Skeletal muscle satellite cell (primary cell): ENCODE measurements around the gene UQCR10.

Experiments used
- H3K27me3 ChIP-seq: 2 replicates; pipeline ENCODE4 v1.7.0; 2013; ENCODE audit warnings: low read length; ENCODE audit not compliant: control insufficient read depth, insufficient read depth
- H3K36me3 ChIP-seq: 2 replicates; pipeline ENCODE4 v1.7.0; 2013; ENCODE audit warnings: mild to moderate bottlenecking, control low read depth, low read length; ENCODE audit not compliant: insufficient read depth
- H3K4me1 ChIP-seq: 2 replicates; pipeline ENCODE4 v1.7.0; 2013; ENCODE audit warnings: low read length; ENCODE audit not compliant: control insufficient read depth, insufficient read depth
- H3K4me2 ChIP-seq: 2 replicates; pipeline ENCODE4 v1.7.0; 2013; ENCODE audit warnings: mild to moderate bottlenecking, low read length
- H3K4me3 ChIP-seq: 2 replicates; pipeline ENCODE4 v1.7.0; 2013; ENCODE audit warnings: low read length
- H3K9ac ChIP-seq: 2 replicates; pipeline ENCODE4 v1.7.0; 2013; ENCODE audit warnings: mild to moderate bottlenecking, low read depth, low read length, moderate library complexity
- H3K9me3 ChIP-seq: replicated peaks from 2 replicates; pipeline ENCODE4 v1.7.0; 2013; ENCODE audit warnings: mild to moderate bottlenecking, control low read depth, low read length

The UQCR10 gene

DNA sequence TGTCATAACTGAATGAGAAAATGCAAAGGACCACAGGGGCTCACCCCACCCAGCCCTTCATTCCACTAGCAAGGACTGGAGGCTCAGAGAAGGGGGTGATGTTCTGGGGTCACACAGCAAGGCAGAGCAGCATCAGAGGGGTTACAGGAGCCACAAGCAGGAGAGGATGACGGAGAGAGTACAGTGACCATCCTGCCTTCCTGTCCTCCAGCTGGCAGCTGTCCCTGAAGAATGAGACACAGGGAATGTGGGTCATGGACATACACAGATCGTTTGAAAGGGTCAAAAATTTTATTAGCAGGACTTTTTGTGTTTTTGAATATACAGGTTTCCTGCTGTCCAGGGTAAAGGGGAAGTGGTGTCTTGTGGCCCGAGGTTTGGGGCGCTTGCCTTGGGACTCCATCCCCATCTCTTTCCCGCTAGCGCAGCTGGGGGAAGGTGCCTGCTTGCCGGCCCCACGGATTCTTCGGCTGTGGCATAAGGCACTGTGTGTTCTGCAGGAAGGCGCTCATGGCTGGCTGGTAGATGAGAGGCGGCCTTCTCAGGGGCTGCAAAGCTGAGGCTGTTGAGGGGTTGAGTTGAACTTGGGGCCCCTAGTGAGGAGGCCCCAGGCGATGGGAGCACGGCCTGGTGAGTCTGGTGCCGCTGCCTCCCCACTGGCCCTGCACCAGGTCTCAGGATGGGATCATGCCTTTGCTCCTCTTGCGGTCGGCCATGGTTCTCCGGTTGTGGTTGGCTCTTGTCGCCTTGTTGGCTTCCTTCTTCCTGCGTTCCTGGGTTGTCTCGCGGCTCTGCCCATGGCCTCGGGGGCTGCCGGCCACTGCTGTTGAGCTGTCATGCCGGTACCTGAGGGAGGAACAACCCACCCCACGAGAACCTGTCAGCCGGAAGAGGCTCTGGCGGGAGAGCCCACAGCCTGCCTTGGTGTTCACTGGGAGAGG lies 21.4 kb downstream of the UQCR10 start:
- Histone ChIP-seq H3K9me3 (no peaks in the 10 kb centered on the region), H3K9ac (no peak overlapping the region), H3K4me1 (peaks cover 10% of the 10 kb centered on the region), H3K4me3 (no peak overlapping the region), H3K36me3 (peaks cover 61% of the 10 kb centered on the region), H3K4me2 (no peak overlapping the region), H3K27me3 (no peaks in the 10 kb centered on the region)

DNA sequence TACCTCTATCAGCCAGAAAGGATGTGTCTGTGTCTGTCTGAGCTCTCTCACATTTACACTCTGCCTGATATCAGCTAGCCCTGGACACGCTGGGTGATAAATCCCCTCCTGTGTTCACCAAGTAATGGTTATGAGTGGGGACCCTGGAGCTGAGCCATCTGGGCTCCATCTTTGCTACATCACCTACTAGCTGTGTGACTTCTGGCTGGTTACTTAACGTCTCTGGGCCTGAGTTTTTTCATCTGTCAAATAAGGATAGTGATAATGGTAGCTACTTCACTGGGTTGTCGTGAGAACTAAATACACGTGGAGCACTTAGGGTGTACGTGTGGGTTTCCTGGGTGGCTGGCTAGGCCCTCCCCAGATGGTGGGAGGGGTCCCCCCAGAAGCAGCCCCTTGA lies 22.9 kb downstream of the UQCR10 start:
- Histone ChIP-seq H3K36me3 (peaks cover 69% of the 10 kb centered on the region), H3K9me3 (no peaks in the 10 kb centered on the region), H3K9ac (no peak overlapping the region), H3K4me1 (peaks cover under 1% of the 10 kb centered on the region), H3K27me3 (no peaks in the 10 kb centered on the region), H3K4me3 (no peak overlapping the region), H3K4me2 (no peak overlapping the region)

- Histone ChIP-seq H3K4me3 (no peak overlapping the region), H3K27me3 (no peaks in the 10 kb centered on the region), H3K4me2 (no peak overlapping the region), H3K9me3 (no peaks in the 10 kb centered on the region), H3K36me3 (peaks cover 68% of the 10 kb centered on the region), H3K4me1 (peaks cover 6% of the 10 kb centered on the region), H3K9ac (no peak overlapping the region)
Measured at GRCh38 chr22:29793396-29793795, 26.2 kb downstream of the UQCR10 start.

- Histone ChIP-seq H3K27me3 (no peaks in the 10 kb centered on the region), H3K4me1 (peaks cover 24% of the 10 kb centered on the region), H3K9ac (no peak overlapping the region), H3K9me3 (no peaks in the 10 kb centered on the region), H3K4me2 (no peak overlapping the region), H3K4me3 (no peak overlapping the region), H3K36me3 (peaks cover 59% of the 10 kb centered on the region)
Measured at GRCh38 chr22:29795663-29796062, 28.5 kb downstream of the UQCR10 start.

- Histone ChIP-seq H3K4me2 (no peak overlapping the region), H3K36me3 (peaks cover 63% of the 10 kb centered on the region), H3K27me3 (no peaks in the 10 kb centered on the region), H3K9ac (no peak overlapping the region), H3K4me3 (no peak overlapping the region), H3K9me3 (no peaks in the 10 kb centered on the region), H3K4me1 (peaks cover 24% of the 10 kb centered on the region)
Measured at GRCh38 chr22:29797351-29797750, 30.2 kb downstream of the UQCR10 start.

DNA sequence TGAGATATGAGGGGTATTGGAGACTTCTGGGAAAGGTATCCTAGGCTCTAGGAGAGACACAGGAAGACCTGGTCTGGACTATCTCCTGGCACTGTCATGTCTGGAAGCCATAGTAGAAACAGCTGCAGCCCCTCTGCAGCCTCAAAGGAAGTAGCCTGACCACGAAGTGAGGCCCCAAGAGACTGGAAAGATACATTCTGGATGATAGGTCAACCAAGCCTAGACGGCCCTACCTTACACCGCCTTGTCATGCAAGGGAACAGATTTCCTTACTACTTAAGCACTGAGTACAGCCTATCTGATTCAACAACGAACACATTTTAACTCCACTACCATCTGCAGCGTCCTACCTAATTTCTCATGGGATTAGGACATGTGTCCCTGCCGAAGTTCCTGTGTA lies 31.1 kb downstream of the UQCR10 start:
- Histone ChIP-seq H3K36me3 (peaks cover 54% of the 10 kb centered on the region), H3K9ac (peak overlapping the region; percentile 65)

DNA sequence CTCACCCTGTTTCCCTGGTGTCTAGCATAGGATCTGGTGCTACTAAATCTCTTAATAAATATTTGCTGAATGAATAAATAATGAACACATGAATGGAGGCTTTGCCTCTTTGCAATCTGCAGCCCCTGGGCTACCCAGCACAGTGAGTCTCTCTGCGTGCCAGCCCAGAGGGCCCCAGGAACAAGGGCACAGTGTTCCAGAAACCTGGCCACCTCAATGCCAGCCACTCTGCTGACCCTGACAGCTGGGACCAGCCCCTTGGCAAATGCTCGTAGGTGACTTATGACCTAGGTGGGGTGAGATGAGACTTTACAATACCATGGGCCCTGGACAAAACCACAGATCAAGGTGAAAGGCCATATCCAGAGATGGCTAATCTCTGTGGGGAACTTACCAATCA lies 31.6 kb downstream of the UQCR10 start:
- peaks cover 54% of the 10 kb centered on the region for H3K36me3 ChIP-seq
- peaks cover 24% of the 10 kb centered on the region for H3K4me1 ChIP-seq
- peak overlapping the region; percentile 51 for H3K4me3 ChIP-seq
- H3K27me3 ChIP-seq: no peaks in the 10 kb centered on the region
- peak overlapping the region; percentile 67 for H3K4me2 ChIP-seq
- no peaks in the 10 kb centered on the region for H3K9me3 ChIP-seq
- H3K9ac ChIP-seq: peak overlapping the region; percentile 65

More for the DNA sequence above, 31.1 kb downstream of the UQCR10 start:
- Histone ChIP-seq H3K4me1 (peaks cover 24% of the 10 kb centered on the region), H3K9me3 (no peaks in the 10 kb centered on the region), H3K4me2 (peak overlapping the region; percentile 67), H3K4me3 (peak overlapping the region; percentile 51), H3K27me3 (no peaks in the 10 kb centered on the region)

DNA sequence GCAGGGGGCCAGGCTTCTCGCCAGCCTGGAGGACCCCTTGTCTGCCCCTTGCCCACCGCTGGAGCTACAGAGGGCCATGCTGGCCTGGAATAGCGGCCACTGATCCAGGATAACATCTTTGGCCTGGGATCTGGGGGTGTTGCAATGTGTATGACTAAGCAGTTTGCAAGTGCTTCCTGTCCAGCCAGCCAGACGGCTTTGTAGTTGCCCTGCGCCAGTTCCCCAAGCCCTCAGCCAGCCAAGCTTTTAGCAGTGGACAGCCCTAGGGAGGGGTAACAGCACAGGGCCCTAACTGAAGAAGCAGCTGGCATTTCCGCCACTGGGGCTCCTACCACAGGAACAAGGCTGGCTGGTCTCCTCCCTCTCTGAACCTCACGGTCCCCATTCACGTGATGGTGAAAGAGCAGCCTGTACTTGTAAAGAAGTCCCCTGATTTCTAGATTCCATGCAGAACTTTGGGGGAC lies 32.1 kb downstream of the UQCR10 start:
- Histone ChIP-seq H3K36me3 (peaks cover 59% of the 10 kb centered on the region), H3K4me2 (peak overlapping the region; percentile 67), H3K4me1 (peaks cover 24% of the 10 kb centered on the region), H3K4me3 (peak overlapping the region; percentile 51), H3K9me3 (no peaks in the 10 kb centered on the region), H3K9ac (peak overlapping the region; percentile 65), H3K27me3 (no peaks in the 10 kb centered on the region)

- Histone ChIP-seq H3K9me3 (no peaks in the 10 kb centered on the region), H3K4me3 (no peak overlapping the region), H3K4me1 (peaks cover 24% of the 10 kb centered on the region), H3K27me3 (no peaks in the 10 kb centered on the region), H3K36me3 (peaks cover 68% of the 10 kb centered on the region), H3K4me2 (no peak overlapping the region), H3K9ac (no peak overlapping the region)
Measured at GRCh38 chr22:29801153-29801552, 34.0 kb downstream of the UQCR10 start.

DNA sequence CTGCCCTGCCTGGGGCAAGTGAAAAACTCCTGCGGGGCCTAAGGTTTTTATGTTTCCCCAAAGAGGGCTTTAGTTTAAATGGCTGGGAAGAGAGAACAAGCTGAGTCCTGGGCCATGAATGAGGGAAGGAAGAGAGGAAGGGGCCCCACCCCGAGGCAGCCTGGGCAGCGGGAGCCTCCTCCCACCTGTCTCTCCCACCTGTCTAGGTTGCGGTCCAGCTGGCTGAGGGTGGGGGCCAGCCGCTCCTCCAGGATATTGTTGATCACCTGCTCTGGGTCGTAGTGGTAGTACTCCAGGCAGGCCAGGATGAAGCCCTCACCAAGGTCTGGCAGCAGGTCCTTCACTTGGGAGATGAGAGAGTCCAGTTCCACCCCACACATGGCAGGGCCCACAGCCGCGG lies 34.6 kb downstream of the UQCR10 start:
- Histone ChIP-seq H3K4me3 (no peak overlapping the region), H3K9me3 (no peaks in the 10 kb centered on the region), H3K9ac (no peak overlapping the region), H3K4me2 (no peak overlapping the region), H3K4me1 (peaks cover 24% of the 10 kb centered on the region), H3K27me3 (no peaks in the 10 kb centered on the region), H3K36me3 (peaks cover 68% of the 10 kb centered on the region)

DNA sequence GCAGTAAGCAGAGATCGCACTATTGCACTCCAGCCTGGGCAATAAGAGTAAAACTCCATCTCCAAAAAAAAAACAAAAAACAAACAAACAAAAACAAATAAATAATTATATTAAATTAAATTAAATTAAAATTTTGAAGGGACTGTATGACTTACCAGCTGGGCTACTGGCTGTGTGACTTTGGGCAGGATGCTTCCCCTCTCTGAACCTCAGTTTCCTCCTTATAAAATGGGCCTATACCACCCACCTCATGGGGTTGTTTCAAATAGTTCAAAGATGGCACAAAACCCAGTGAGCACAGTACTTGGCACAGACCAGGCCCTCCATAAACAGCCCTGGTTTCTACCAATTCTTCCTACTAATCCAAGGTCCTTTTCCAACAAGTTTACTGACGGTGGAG lies 36.0 kb downstream of the UQCR10 start:
- Histone ChIP-seq H3K9ac (no peak overlapping the region), H3K4me1 (peaks cover 20% of the 10 kb centered on the region), H3K36me3 (peaks cover 72% of the 10 kb centered on the region)

GRCh38 chr22:29804985-29805384 lies 37.8 kb downstream of the UQCR10 start:
- H3K36me3 ChIP-seq: peaks cover 66% of the 10 kb centered on the region

More for the DNA sequence above, 36.0 kb downstream of the UQCR10 start:
- Histone ChIP-seq H3K4me2 (no peak overlapping the region), H3K27me3 (no peaks in the 10 kb centered on the region), H3K4me3 (no peak overlapping the region), H3K9me3 (no peaks in the 10 kb centered on the region)

More at GRCh38 chr22:29804985-29805384, 37.8 kb downstream of the UQCR10 start:
- Histone ChIP-seq H3K4me3 (no peak overlapping the region), H3K4me1 (peaks cover 3% of the 10 kb centered on the region), H3K27me3 (no peaks in the 10 kb centered on the region), H3K9ac (no peak overlapping the region), H3K4me2 (no peak overlapping the region), H3K9me3 (no peaks in the 10 kb centered on the region)
